Activated CD4-positive, alpha-beta T cell treated with anti-CD3 and anti-CD28 coated beads, Interleukin-2, amount 10 ng/mL, durations not matched to agents 7 days and 5 days (primary cell): Measurements from ENCODE around the gene CCDC85B. TPM values are rescaled to one million over a fixed set of nuclear protein-coding genes. Genes with fewer than 3 reads are reported as not detected.

Experiments used
- CTCF ChIA-PET: fragments of 350-600 bp; sonication (Branson Sonifier 250); formaldehyde crosslinking; loops from one replicate; lab custom pipeline; 2021; ENCODE audit warnings: antibody characterized with exemption; lab: Charles Lee
- POLR2A ChIA-PET: fragments of 350-600 bp; sonication (Branson Sonifier 250); formaldehyde crosslinking; loops from one replicate; lab custom pipeline; 2021; ENCODE audit warnings: antibody characterized with exemption; lab: Charles Lee
- DNase-seq: peaks from one replicate; pipeline ENCODE4 v3.0.0-alpha.2; 2020
- H3K27ac Mint-ChIP-seq: one replicate; pipeline ENCODE4 v1.8.0; 2021; ENCODE audit warnings: mild to moderate bottlenecking, moderate library complexity, mixed read lengths
- H3K27me3 Mint-ChIP-seq: one replicate; pipeline ENCODE4 v1.8.0; 2021; ENCODE audit warnings: mixed read lengths
- H3K36me3 Mint-ChIP-seq: one replicate; pipeline ENCODE4 v1.8.0; 2021; ENCODE audit warnings: low read depth, mixed read lengths
- H3K4me1 Mint-ChIP-seq: one replicate; pipeline ENCODE4 v1.8.0; 2021; ENCODE audit warnings: mixed read lengths
- H3K4me3 Mint-ChIP-seq: one replicate; pipeline ENCODE4 v1.8.0; 2021; ENCODE audit warnings: mild to moderate bottlenecking, moderate library complexity, mixed read lengths
- H3K9me3 Mint-ChIP-seq: one replicate; pipeline ENCODE4 v1.8.0; 2021; ENCODE audit warnings: mixed read lengths
- total RNA-seq, 2 experiments: library from RNA; stranded (reverse); gene quantifications; one replicate each; pipeline ENCODE4 v1.2.3, GENCODE V29; 2021

The CCDC85B gene
- total RNA-seq, 2 experiments from 2014 or later, result 39.4 to 56.7 TPM

DNA sequence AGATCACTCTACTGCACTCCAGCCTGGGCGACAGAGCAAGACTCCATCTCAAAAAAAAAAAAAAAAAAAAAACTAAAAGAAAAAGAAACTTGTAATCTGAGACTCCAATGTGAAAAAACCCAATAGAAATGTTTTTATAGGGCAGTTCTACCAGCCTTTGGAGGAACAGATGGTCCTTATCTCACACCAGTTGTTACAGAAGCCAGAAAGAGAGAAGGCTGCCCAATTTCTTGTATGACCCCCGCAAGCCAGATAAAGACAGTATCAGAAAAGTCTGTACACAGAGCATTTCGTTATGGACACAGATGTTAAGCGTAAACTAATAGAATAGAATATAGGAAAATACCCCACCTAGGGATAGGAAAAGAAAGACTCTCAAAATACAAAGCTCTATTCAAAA is 43.5 kb downstream of the CCDC85B start:
- DNase-seq, result no peak
- Mint-ChIP-seq H3K36me3 (peaks cover 2% of the 10 kb centered on the region), H3K4me1 (peaks cover 32% of the 10 kb centered on the region), H3K27ac (no peak overlapping the region), H3K9me3 (no peaks in the 10 kb centered on the region), H3K27me3 (peaks cover 2% of the 10 kb centered on the region), H3K4me3 (no peak overlapping the region)
- ChIA-PET CTCF (interaction anchor here (1.2 to 11.6 kb wide), 2 partner anchors 21 to 47 kb away, joined by 3 to 64 read pairs; partner anchors contain the start of genes CCDC85B and FIBP), POLR2A (no interaction called here)

DNA sequence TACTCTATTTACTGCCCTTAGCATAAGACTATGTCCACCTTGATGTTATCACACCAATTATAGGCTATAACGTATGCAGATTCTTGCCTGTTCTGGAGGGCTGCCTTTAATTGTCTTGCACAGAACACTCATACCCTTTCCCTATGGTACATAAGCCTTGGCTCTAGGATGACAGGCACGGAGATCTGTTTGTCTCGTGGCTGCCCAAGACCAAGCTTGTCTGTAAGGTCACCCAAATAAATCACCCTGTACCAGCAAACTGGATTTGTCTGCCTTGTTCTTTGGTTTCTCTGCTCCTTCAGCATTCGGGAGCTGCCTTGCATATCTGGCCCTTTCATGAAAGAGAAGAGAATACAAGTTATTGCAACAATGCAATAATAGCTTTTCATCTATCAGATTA is 47.3 kb downstream of the CCDC85B start:
- CTCF ChIA-PET, result interaction anchor here (11.6 kb wide), 1 partner anchor 50 kb away, joined by 64 read pairs; the partner anchor contains the start of genes CCDC85B and FIBP
- no peaks in the 10 kb centered on the region for H3K9me3 Mint-ChIP-seq
- no peak for DNase-seq
- POLR2A ChIA-PET, result no interaction called here
- H3K4me3 Mint-ChIP-seq, result no peak overlapping the region
- H3K27me3 Mint-ChIP-seq, result peaks cover 7% of the 10 kb centered on the region
- no peaks in the 10 kb centered on the region for H3K36me3 Mint-ChIP-seq
- peaks cover 5% of the 10 kb centered on the region for H3K4me1 Mint-ChIP-seq
- no peak overlapping the region for H3K27ac Mint-ChIP-seq

Other genes with a start within 250 kb of the CCDC85B start
- 10 to 100 TPM; 76.7 to 79.8 TPM for gene RELA, start 227.8 kb upstream of the CCDC85B start, total RNA-seq
- 10 to 100 TPM; 60.8 to 72.3 TPM for gene KAT5, start 178.4 kb upstream of the CCDC85B start, total RNA-seq
- 10 to 100 TPM; 74.9 to 86.3 TPM for gene RNASEH2C, start 169.9 kb upstream of the CCDC85B start, total RNA-seq
- gene AP5B1, start 109.7 kb upstream of the CCDC85B start, total RNA-seq, result 10 to 100 TPM; 17.4 to 20.2 TPM
- gene OVOL1, start 103.6 kb upstream of the CCDC85B start, total RNA-seq, result not detected
- 1 to 10 TPM; 2.1 to 2.2 TPM for gene SNX32, start 56.7 kb upstream of the CCDC85B start, total RNA-seq
- gene CFL1, start 32.5 kb upstream of the CCDC85B start, total RNA-seq, result 1,000 to 10,000 TPM; 1,543 to 1,707 TPM
- 100 to 1,000 TPM in 1 of 2 experiments, 10 to 100 TPM in 1; 96.6 to 108 TPM for gene MUS81, start 30.2 kb upstream of the CCDC85B start, total RNA-seq
- gene EFEMP2, start 17.9 kb upstream of the CCDC85B start, total RNA-seq, result 1 to 10 TPM; 9.0 to 9.7 TPM
- 10 to 100 TPM; 22.9 to 23.6 TPM for gene CTSW, start 10.8 kb upstream of the CCDC85B start, total RNA-seq
- 100 to 1,000 TPM in 1 of 2 experiments, 10 to 100 TPM in 1; 94.7 to 112 TPM for gene FIBP, start 2.2 kb upstream of the CCDC85B start, total RNA-seq
- 1 to 10 TPM; 1.7 to 2.0 TPM for gene FOSL1, start 9.7 kb downstream of the CCDC85B start, total RNA-seq
- 10 to 100 TPM; 32.7 to 36.3 TPM for gene C11orf68, start 28.4 kb downstream of the CCDC85B start, total RNA-seq
- gene DRAP1, start 28.8 kb downstream of the CCDC85B start, total RNA-seq, result 100 to 1,000 TPM; 190 to 218 TPM
- gene TSGA10IP, start 54.8 kb downstream of the CCDC85B start, total RNA-seq, result not detected
- gene SART1, start 71.1 kb downstream of the CCDC85B start, total RNA-seq, result 10 to 100 TPM; 79.6 to 81.7 TPM
- 10 to 100 TPM; 50.4 to 54.4 TPM for gene EIF1AD, start 111.5 kb downstream of the CCDC85B start, total RNA-seq
- 100 to 1,000 TPM; 223 to 236 TPM for gene BANF1, start 111.8 kb downstream of the CCDC85B start, total RNA-seq
- not detected for gene CST6, start 121.3 kb downstream of the CCDC85B start, total RNA-seq
- gene CATSPER1, start 135.8 kb downstream of the CCDC85B start, total RNA-seq, result not detected
- gene GAL3ST3, start 158.5 kb downstream of the CCDC85B start, total RNA-seq, result not detected
- 100 to 1,000 TPM; 217 to 223 TPM for gene SF3B2, start 161.7 kb downstream of the CCDC85B start, total RNA-seq
- 100 to 1,000 TPM; 109 TPM for gene PACS1, start 179.6 kb downstream of the CCDC85B start, total RNA-seq